HL-60/S4 treated with retinoic acid at 250 ng/mL for 4 days and 3 days (cell line): ENCODE results near the gene RNF187.

ENCODE experiments used
- in situ Hi-C: fragments of 300-500 bp; cut with MboI; formaldehyde crosslinking; loops from 2 replicates; pipeline ENCODE4 v1.7.0; 2022; ENCODE audit warnings: low sequenced_read_pairs

RNF187 gene

DNA sequence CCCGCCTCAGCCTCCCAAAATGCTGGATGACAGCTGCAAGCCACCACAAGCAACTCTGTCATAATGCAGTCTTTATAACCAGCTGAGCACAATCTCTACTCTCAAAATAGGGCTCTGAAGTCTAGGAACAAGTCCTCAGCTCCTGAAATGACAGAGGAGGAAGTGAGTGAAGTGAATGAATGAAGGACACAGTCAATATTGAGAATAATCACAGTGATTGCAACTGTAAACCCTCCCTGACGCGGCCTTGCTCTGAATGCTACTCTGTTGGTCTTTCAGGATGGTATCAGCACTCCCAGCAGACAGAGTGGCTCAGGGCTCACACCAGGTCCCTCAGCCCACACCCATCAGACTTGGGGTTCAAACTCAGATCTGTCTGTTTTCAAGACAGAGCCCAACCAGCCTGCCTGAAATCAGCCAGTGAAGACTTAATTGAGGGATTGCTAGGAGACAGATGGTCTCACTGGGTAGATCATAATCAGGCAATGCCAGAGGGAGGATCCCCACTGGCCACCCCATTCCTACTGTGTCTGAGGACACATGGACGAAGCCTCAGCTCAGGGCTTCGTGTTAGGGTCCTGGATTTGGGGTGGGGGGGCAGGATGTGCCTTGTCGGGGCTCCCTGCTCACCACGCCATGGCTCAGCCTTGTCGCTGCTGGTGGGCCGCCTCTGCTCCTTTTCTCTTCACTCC lies 20.9 kb downstream of the RNF187 start:
- in situ Hi-C loops, result loop anchor here (10.0 kb wide), 1 partner anchor 373 kb away; no protein-coding TSS in a partner anchor

- in situ Hi-C loops, result loop anchor here (10.0 kb wide), 1 partner anchor 374 kb away; no protein-coding TSS in a partner anchor
Observed at GRCh38 chr1:228508840-228509415, 21.7 kb downstream of the RNF187 start.

DNA sequence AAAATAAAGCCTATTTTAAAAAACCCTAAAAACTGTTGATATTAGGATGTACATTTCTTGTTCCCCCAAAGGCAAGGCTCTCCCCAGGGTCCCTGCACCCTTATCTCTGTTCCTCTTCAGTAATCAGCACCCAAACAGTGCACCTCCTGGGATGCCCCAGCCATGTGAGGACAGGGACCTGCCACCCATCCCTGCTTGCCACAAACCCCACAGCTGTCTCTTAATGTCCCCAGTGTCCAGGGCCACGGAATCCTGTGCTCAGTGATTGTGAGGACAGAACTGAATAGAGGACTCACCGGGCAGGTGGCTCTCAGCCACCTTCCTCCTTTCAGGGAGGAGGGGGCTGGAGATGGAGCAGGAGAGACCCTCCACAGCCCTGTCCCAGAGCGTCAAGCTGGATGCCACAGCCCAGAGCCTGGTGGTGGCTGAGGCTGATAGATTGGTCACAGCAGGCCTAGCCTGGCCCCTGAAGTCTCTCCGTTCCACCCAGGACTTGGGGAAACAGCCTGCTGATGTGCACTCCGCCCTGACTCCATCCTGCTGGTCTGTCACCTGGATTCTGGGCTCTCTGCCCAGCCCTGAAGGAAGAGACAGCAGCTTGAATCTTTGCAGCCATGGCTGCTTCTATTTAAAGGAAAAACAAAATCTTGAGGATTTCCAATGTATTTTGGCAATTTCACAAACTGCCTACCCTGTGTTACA lies 23.1 kb downstream of the RNF187 start:
- in situ Hi-C loops, result no loop called here

DNA sequence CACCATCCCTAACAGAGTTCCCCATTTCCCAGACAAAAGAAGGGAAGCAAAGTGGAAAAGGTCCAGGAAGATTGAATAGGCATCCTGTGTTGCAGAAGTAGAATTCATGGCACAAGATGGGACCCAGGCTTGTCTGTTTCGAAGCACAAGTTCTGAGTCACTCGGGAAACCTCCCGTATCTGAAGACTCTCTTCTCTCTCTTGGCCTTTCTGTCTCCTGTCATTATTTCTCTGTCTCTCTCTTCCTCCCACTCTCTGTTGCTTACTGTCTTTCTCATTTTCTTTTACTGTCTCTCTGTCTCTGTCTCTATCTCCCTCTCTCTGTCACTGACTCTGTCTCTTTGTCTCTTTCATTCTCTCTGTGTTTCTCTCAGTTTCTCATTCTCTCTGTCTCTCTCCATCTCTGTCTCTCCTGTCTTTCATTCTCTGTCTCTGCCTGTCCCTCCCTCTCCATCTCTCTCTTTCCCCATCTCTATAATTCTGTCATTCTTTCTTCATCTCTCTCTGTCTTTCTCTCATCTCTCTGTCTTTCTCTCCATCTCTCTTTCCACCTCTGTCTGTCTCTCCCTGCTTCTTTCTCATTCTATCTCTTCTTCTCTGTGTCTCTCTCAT lies 23.7 kb downstream of the RNF187 start:
- in situ Hi-C loops, result no loop called here

DNA sequence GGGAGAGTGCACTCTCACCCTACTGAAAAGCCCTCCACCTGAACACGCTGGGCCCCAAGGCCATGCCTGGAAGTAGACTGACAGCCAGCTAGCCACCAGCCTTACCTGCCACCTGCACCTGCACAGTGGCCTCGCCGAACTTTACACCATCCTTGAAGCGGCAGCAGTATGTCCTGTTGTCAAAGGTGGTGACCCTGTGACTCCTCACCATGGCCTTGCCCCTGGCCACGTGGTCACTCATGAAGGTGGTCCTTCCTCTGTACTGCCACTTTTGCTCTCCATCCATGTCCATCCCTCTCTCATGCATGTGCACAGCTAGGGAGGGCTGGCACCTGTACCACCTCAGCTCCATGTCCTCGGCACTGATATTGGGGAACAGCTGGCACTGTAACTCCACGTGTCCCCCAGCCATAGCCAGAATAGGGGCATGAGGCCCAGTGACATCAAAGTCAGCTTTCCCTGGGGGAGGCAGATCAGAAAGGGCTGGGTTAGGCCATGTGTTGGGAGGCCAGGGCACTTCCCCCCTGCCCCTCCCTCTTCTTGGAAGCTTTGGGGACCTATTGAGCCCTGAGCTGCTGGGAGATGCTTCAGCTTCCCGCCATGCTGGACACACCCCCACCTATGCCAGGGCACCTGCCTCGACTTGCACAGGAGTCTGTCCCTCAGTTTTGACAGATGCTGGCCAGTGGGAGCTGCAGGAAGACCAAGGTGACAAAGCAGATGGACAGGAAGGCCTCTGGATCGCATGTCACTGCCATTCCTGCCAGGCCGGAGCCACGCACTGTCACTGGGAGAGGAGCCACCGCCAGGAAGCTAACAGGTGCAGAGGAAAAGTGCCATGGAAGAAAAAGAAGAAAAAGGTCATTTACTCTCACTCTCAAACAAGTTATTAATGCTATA lies 24.6 kb downstream of the RNF187 start:
- in situ Hi-C loops, result no loop called here

DNA sequence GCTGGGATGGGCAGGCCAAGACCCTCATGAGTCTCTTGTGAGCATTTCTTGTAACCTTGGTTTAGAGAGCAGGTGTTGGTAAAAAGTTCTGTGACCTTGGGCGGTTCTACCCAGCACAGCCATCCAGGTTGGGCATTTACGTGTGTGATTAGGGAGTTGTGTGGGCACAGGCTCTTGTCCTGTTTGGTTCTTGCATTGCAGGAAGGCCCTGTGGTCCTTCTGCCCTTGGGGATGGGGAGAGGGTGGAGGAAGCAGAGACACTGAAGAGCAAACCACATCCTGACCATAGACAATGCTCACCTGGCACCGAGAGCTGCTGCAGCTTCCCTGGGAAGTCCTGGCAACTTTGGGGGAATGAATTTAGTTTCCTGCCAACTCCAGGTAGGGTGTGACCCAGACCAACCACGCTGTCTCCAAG lies 25.6 kb downstream of the RNF187 start:
- in situ Hi-C loops, result no loop called here

GRCh38 chr1:228513236-228513900 lies 26.2 kb downstream of the RNF187 start:
- in situ Hi-C loops, result no loop called here

DNA sequence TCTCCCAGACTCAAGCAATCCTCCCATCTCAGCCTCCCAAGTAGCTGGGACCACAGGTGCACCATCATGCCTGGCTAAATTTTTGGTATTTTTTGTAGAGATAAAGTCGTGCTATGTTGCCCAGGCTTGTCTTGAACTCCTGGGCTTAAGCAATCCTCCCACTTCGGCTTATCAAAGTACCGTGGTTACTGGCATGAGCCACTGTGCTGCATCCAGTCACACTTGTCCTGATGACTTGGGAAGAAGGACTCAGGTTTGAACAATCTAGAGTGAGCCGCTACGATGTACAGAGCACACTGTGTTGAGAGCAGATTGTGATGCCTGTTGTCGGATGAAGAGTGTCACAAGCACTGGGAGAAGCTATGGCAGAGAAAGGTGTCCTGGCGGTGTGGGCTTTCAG lies 27.2 kb downstream of the RNF187 start:
- in situ Hi-C loops, result no loop called here

DNA sequence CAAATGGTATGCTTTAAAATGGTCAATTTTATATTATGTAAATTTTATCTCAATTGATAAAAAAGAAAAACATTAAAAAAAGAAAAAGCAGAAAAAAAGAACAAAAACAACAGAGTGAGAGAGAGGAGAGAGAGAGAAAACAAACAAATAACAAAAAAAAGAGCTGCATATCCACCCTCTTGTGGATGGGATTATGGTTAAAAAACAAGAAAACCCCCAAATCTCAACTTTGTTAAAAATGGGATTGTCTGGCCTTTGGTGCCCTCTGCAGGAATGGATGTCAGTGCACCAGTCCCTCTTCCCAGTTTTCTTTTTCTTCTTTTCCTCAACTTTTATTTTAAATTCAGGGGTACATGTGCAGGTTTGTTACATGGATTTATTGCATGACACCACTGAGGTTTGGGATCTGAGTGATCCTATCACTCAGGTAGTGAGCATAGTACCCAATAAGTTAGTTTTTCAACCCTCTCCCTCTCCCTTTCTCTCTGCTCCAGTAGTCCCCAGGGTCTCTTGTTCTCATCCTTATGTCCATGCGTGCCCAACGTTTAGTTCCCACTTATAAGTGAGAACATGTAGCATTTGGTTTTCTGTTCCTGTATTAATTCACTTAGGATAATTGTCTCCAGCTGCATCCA lies 28.1 kb downstream of the RNF187 start:
- in situ Hi-C loops, result no loop called here

DNA sequence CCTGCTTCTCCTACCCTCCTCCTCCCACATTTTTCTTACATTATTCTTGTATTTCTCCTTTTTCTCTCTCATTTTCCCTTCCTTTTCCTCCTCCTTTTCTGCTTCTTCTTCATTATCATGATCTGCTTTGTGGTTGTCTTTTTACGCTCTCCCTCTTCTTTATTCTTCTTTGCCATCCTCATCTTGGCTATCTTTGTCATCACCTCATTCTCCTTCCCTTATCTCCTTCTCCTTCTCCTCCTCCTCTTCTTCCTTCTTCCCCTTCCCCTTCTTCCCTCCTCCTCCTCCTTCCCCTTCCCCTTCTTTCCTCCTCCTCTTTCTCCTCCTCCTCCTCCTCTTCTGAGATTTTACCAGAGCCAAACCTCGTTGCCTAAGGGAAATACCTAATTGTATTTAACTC lies 30.5 kb downstream of the RNF187 start:
- in situ Hi-C loops, result no loop called here

GRCh38 chr1:228527596-228527995 lies 40.4 kb downstream of the RNF187 start:
- in situ Hi-C loops, result no loop called here

DNA sequence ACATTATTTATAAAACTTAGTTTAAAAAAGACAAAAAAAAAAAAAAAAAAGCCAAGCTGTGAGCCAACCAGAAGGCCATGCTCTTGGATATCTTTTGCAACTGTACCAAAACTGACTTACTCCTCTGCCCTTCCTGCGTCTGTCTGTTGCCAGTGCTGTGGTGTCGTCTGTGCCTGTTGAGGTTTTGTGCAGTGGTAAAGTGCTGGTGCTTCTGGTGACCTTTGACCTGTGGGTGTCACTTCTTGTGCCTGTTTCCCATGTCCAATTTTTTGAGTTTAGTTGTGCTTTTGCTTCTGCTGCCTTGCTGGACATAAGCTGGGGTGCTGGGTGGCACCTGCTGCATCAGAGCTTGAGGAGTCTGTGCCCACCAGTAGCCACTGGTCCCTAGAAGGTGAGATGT lies 41.4 kb downstream of the RNF187 start:
- in situ Hi-C loops, result no loop called here

DNA sequence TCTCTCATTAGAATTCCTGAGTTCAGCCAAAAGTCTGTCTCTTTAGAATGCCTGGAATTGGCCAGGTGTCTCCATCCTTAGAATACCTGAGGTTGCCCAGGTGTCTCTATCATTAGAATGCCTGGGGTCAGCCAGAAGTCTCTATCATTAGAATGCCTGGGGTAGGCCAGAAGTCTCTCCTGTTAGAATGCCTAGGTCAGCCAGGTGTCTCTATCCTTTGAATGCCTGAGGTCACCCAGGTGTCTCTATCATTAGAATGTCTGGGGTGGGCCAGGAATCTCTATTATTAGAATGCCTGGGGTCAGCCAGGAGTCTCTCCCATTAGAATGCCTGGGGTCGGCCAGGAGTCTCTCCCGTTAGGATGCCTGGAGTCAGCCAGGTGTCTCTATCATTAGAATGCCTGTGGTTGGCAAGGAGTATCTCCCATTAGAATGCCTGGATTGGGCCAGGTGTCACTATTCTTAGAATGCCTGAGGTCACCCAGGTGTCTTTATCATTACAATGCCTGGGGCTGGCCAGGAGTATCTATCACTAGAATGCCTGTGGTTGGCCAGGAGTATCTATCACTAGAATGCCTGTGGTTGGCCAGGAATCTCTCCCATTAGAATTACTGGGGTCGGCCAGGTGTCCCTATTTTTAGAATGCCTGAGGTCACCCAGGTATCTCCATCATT lies 43.0 kb downstream of the RNF187 start:
- in situ Hi-C loops, result no loop called here

DNA sequence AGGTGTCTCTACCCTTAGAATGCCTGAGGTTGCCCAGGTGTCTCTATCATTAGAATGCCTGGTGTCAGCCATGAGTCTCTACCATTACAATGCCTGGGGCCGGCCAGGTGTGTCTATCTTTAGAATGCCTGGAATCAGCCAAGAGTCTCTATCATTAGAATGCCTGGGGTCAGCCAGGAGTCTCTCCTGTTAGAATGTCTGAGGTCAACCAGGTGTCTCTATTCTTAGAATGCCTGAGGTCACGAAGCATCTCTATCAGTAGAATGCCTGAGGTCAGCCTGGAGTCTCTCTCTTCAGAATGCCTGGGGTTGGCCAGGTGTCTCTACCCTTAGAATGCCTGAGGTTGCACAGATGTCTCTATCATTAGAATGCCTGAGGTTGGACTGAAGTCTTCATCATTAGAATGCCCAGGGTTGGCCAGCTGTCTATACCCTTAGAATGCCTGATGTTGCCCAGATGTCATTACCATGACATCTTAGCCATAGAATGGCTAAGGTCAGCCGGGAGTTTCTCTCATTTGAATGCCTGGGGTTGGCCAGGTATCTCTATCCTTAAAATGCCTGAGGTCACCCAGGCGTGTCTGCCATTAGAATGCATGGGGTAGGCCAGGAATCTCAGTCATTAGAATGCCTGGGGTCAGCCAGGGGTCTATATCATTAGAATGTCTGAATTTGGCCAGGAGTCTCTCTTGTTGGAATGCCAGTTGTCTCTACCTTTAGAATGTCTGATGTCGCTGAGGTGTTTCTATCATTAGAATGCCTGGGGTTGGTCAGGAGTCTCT lies 44.0 kb downstream of the RNF187 start:
- in situ Hi-C loops, result no loop called here

DNA sequence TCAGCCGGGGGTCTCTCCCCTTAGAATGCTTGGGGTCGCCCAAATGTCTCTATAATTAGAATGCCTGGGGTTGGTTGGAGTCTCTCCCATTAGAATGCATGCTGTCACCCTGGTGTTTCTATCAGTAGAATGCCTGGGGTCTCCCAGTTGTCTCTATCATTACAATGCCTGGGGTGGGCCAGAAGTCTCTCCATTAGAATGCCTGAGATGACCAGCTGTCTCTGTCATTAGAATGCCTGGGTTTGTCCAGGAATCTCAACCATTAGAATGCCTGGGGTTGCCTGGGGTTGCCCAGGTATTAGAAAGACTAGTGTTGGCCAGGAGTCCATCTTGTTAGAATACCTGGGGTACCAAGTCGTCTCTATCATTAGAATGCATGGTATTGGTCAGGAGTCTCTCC lies 51.6 kb downstream of the RNF187 start:
- in situ Hi-C loops, result no loop called here

DNA sequence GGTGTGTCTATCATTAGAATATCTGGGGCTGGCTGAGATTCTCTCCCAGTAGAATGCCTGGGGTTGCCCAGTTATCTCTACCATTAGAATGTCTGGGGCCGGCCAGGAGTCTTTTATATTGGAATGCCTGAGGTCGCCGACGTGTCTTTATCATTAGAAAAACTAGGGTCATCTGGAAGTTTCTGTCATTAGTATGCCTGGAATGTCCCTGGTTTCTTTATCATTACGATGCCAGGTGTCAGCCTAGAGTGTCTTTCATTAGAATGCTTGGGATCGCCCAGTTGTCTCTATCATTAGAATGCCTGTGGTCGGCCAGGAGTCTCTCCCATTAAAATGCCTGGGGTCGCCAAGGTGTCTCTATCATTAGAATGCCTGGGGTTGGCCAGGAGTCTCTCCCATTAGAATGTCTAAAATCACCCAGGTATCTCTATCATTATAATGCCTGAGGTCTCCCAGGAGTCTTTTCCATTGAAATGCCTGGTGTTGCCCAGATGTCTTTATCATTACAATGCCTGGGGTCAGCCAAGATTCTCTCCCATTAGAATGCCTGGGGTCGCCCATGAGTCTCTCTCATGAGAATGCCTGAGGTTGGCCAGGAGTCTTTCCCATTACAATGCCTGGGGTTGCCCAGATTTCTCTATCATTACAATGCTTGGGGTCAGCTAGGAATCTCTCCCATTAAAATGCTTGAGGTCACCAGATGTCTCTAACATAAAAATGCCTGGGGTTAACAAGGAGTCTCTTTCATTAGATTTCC lies 53.2 kb downstream of the RNF187 start:
- in situ Hi-C loops, result no loop called here

DNA sequence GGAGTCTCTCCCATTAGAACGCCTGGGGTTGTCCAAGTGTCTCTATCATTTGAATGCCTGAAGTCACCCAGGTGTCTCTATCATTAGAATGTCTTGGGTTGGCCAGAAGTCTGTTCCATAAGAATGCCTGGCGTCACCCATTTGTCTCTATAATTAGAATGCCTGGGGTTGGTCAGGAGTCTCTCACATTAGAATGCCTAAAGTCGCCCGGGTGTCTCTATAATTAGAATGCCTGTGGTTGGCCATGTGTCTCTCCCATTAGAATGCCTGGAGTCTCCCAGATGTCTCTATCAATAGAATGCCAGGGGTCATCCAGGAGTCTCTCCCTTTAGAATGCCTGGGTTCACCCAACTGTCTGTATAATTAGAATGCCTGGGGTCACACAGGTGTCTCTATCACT lies 54.5 kb downstream of the RNF187 start:
- in situ Hi-C loops, result no loop called here

DNA sequence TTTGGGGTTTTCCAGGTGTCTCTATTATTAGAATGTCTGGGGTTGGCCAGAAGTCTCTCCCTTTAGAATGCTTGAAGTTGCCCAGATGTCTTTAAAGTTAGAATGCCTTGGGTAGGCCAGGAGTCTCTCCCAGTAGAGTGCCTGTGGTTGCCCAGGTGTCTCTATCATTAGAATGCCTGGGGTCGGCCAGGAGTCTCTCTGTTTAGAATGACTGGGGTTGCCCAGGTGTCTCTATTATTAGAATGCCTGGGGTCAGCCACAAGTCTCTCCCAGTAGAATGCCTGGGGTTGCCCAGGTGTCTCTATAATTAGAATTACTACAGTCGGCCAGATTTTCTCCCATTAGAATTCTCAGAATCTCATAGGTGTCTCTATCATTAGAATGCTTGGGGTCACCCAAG lies 55.2 kb downstream of the RNF187 start:
- in situ Hi-C loops, result no loop called here
